HepG2 (cell line): ENCODE results near the gene TOB1. TPM values are rescaled to one million over a fixed set of nuclear protein-coding genes. Genes with fewer than 3 reads are reported as not detected.

Experiments
- AFF4 ChIP-seq: sonication (generic); formaldehyde crosslinking; IDR thresholded peaks from 2 replicates; pipeline ENCODE4 v1.4.0; 2020; ENCODE audit warnings: missing genetic modification reagents
- FOXA3 ChIP-seq: IDR thresholded peaks from 2 replicates; pipeline ENCODE4 v1.6.1; 2016; ENCODE audit warnings: missing genetic modification reagents, missing compliant biosample characterization
- GATAD1 ChIP-seq: IDR thresholded peaks from 2 replicates; pipeline ENCODE4 v1.6.1; 2016; ENCODE audit warnings: missing genetic modification reagents, missing compliant biosample characterization
- GATAD2A ChIP-seq: IDR thresholded peaks from 2 replicates; pipeline ENCODE4 v1.6.1; 2016
- HMGXB3 ChIP-seq: sonication (generic); formaldehyde crosslinking; IDR thresholded peaks from 2 replicates; pipeline ENCODE4 v1.4.0; 2020; ENCODE audit warnings: missing genetic modification reagents, borderline replicate concordance
- KMT2B ChIP-seq: IDR thresholded peaks from 2 replicates; pipeline ENCODE4 v1.6.1; 2016; ENCODE audit warnings: missing genetic modification reagents, missing compliant biosample characterization
- NBN ChIP-seq: fragments of 450-650 bp; conservative IDR thresholded peaks from 2 replicates; pipeline ENCODE4 v1.6.1; 2017
- RXRB ChIP-seq: IDR thresholded peaks from 2 replicates; pipeline ENCODE4 v1.6.1; 2016; ENCODE audit warnings: borderline replicate concordance, missing genetic modification reagents, missing compliant biosample characterization
- THYN1 ChIP-seq: sonication (generic); formaldehyde crosslinking; IDR thresholded peaks from 2 replicates; pipeline ENCODE4 v1.8.1; 2023; ENCODE audit warnings: low read depth, mild to moderate bottlenecking, moderate library complexity, missing genetic modification reagents, borderline replicate concordance
- ZFP1 ChIP-seq: IDR thresholded peaks from 2 replicates; pipeline ENCODE4 v1.6.1; 2016
- ZNF138 ChIP-seq: sonication (generic); formaldehyde crosslinking; IDR thresholded peaks from 2 replicates; pipeline ENCODE4 v1.5.0; 2020; ENCODE audit warnings: mild to moderate bottlenecking, low read depth, missing genetic modification reagents
- ZNF235 ChIP-seq: sonication (generic); formaldehyde crosslinking; IDR thresholded peaks from 2 replicates; pipeline ENCODE4 v1.8.1; 2023; ENCODE audit warnings: mild to moderate bottlenecking, missing genetic modification reagents, borderline replicate concordance
- ZNF354B ChIP-seq: sonication (generic); formaldehyde crosslinking; IDR thresholded peaks from 2 replicates; pipeline ENCODE4 v1.8.0; 2022; ENCODE audit warnings: mild to moderate bottlenecking, missing genetic modification reagents
- ZNF691 ChIP-seq: sonication (generic); formaldehyde crosslinking; IDR thresholded peaks from 2 replicates; pipeline ENCODE4 v1.4.0; 2020; ENCODE audit warnings: missing genetic modification reagents, low read depth, mild to moderate bottlenecking, borderline replicate concordance
- ZNF83 ChIP-seq: sonication (generic); formaldehyde crosslinking; IDR thresholded peaks from 2 replicates; pipeline ENCODE4 v1.4.0; 2020; ENCODE audit warnings: missing genetic modification reagents, mild to moderate bottlenecking, borderline replicate concordance
- polyA plus RNA-seq, 8 experiments: library from polyadenylated mRNA; depleted of rRNA in 3 of 8; stranded (reverse) in 7 of 8; unstranded in 1 of 8; fragments of >200 nt; fragmentation: Illumina TruSeq in 4 of 8; extraction: Trizol in 4 of 8; gene quantifications; 2 replicates each; pipeline versions ENCODE4 v1.2.1 to v1.2.3, GENCODE V29; 2011 to 2016; ENCODE audit warnings: low read depth in 4 of 8, missing spikeins in 1 of 8, mixed read lengths in 1 of 8; ENCODE audit not compliant: insufficient read depth in 1 of 8
- total RNA-seq, 5 experiments: library from RNA; depleted of rRNA; stranded (reverse); fragments of >200 nt; fragmentation: Illumina TruSeq; extraction: Trizol; gene quantifications; 2 replicates each; pipeline ENCODE4 v1.2.3, GENCODE V29; 2016; ENCODE audit warnings: low read depth in 1 of 5
- TF ChIP-seq, protein P1 (sequence below): sonication (generic); formaldehyde crosslinking; IDR thresholded peaks from 2 replicates; pipeline ENCODE4 v1.4.0; 2020; ENCODE audit warnings: low read depth, missing genetic modification reagents

The TOB1 gene
- total and polyA plus RNA-seq, 2 of the 13 experiments (the other 11 are each of a cell fraction or from before 2014, with no cell fraction given): 21.9 to 57.7 TPM

GRCh38 chr17:50865060-50865867 is 890 bp downstream of the TOB1 start (continued):
- TF ChIP-seq HMGXB3 (CRISPR knock-in tag) (0 out of 2 replicates have a peak, but pooled peaks have one; percentile 19), ZNF354B (CRISPR knock-in tag) (0 out of 2 replicates have a peak, but pooled peaks have one; percentile 24), FOXA3 (CRISPR knock-in tag) (peak; percentile 21; the same call in 1 of the 2 replicates), ZNF138 (no peak), NBN (no peak), RXRB (peak; percentile 10; the same call in 1 of the 2 replicates), ZNF235 (CRISPR knock-in tag) (no peak), ZNF691 (CRISPR knock-in tag) (0 out of 2 replicates have a peak, but pooled peaks have one; percentile 36), KMT2B (peak; percentile 68), ZNF83 (CRISPR knock-in tag) (0 out of 2 replicates have a peak, but pooled peaks have one; percentile 15), ZFP1 (no peak), GATAD2A (CRISPR knock-in tag) (peak; percentile 41; the same call in 1 of the 2 replicates), THYN1 (CRISPR knock-in tag) (no peak), AFF4 (CRISPR knock-in tag) (peak; percentile 78; the same call in 1 of the 2 replicates), GATAD1 (CRISPR knock-in tag) (0 out of 2 replicates have a peak, but pooled peaks have one; percentile 13)
- TF ChIP-seq, protein P1, sequence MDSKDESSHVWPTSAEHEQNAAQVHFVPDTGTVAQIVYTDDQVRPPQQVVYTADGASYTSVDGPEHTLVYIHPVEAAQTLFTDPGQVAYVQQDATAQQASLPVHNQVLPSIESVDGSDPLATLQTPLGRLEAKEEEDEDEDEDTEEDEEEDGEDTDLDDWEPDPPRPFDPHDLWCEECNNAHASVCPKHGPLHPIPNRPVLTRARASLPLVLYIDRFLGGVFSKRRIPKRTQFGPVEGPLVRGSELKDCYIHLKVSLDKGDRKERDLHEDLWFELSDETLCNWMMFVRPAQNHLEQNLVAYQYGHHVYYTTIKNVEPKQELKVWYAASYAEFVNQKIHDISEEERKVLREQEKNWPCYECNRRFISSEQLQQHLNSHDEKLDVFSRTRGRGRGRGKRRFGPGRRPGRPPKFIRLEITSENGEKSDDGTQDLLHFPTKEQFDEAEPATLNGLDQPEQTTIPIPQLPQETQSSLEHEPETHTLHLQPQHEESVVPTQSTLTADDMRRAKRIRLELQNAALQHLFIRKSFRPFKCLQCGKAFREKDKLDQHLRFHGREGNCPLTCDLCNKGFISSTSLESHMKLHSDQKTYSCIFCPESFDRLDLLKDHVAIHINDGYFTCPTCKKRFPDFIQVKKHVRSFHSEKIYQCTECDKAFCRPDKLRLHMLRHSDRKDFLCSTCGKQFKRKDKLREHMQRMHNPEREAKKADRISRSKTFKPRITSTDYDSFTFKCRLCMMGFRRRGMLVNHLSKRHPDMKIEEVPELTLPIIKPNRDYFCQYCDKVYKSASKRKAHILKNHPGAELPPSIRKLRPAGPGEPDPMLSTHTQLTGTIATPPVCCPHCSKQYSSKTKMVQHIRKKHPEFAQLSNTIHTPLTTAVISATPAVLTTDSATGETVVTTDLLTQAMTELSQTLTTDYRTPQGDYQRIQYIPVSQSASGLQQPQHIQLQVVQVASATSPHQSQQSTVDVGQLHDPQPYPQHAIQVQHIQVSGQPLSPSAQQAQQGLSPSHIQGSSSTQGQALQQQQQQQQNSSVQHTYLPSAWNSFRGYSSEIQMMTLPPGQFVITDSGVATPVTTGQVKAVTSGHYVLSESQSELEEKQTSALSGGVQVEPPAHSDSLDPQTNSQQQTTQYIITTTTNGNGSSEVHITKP (CRISPR knock-in tag): 0 out of 2 replicates have a peak, but pooled peaks have one; percentile 45
